ENCODE results near the gene PITPNM2.

DNA sequence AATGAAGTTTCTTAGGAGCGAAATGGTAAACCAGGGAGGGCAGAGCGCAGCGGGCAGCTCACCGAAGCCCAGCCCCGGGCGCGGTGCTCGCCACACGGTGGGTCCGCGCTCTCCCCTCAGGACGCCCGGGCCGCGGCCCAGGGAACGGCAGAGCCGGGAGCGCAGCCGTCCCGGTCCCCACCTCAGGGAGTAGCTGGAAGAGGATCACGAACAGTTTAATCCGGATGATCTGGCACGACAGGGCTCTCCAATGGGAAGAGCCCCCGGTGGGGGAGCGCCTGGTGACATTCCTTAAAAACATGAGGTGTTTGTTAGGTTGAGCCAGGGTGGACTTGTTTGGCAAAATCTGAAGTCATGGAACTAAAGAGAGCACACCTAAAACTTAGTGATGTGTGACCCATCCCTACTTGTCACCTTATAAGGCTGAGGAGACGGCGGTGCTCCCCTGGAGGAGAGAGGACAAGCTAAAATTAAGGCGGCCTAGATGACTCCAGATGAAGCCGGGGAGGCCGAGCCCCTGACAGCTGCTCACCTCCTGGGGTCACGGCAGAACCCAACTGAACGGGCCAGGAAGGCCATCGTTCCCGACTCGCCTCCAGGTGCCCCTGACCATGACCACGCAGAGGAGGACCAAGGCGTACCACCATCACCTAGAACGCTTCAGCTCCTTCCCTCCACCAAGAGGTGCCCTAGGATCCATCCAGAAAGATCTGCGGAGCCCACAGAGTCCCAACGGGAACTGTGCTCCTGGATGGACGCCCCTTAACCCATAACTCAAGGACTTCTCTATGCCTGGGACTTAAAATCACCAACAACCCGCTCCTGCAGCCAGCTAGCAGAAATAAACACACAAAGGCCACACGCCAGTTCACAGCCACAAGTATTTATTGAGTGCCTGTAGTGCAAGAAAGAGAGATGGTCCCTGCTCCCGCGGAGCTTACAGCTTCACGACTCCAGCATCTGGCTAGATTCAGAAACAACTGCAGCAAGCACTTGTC, 866 bp upstream of the PITPNM2 start:
- TF ChIP-seq, protein P1, sequence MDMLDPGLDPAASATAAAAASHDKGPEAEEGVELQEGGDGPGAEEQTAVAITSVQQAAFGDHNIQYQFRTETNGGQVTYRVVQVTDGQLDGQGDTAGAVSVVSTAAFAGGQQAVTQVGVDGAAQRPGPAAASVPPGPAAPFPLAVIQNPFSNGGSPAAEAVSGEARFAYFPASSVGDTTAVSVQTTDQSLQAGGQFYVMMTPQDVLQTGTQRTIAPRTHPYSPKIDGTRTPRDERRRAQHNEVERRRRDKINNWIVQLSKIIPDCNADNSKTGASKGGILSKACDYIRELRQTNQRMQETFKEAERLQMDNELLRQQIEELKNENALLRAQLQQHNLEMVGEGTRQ (IDR thresholded peaks at IDR 0.05; ENCODE audit: low read length), result no peak
- TF ChIP-seq EP300 (IDR thresholded peaks at IDR 0.05; ENCODE audit: borderline replicate concordance in 1 of 2, low read depth in 2 of 2, low read length in 2 of 2), result no peak
- TF ChIP-seq EGR1 (IDR thresholded peaks at IDR 0.05; ENCODE audit: borderline replicate concordance, low read depth, low read length), result no peak
- TF ChIP-seq, protein P2, sequence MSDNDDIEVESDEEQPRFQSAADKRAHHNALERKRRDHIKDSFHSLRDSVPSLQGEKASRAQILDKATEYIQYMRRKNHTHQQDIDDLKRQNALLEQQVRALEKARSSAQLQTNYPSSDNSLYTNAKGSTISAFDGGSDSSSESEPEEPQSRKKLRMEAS (IDR thresholded peaks at IDR 0.05), result no peak
- TF ChIP-seq, protein P3, sequence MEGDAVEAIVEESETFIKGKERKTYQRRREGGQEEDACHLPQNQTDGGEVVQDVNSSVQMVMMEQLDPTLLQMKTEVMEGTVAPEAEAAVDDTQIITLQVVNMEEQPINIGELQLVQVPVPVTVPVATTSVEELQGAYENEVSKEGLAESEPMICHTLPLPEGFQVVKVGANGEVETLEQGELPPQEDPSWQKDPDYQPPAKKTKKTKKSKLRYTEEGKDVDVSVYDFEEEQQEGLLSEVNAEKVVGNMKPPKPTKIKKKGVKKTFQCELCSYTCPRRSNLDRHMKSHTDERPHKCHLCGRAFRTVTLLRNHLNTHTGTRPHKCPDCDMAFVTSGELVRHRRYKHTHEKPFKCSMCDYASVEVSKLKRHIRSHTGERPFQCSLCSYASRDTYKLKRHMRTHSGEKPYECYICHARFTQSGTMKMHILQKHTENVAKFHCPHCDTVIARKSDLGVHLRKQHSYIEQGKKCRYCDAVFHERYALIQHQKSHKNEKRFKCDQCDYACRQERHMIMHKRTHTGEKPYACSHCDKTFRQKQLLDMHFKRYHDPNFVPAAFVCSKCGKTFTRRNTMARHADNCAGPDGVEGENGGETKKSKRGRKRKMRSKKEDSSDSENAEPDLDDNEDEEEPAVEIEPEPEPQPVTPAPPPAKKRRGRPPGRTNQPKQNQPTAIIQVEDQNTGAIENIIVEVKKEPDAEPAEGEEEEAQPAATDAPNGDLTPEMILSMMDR (IDR thresholded peaks at IDR 0.05; ENCODE audit: control extremely low read depth in 1 of 3, insufficient read depth in 1 of 3, low read depth in 1 of 3, low read length in 3 of 3), result no peak

Data from H1 (cell line).